ENCODE measurements around the gene RPL9.
A peak's percentile ranks its signal among the peaks of the same experiment; 100 is the strongest.
"Not testable (repeated sequence)": the region's sequence is repeated elsewhere in the genome, so short reads cannot be mapped to it uniquely, and the experiment has no call there.

The RPL9 gene

DNA sequence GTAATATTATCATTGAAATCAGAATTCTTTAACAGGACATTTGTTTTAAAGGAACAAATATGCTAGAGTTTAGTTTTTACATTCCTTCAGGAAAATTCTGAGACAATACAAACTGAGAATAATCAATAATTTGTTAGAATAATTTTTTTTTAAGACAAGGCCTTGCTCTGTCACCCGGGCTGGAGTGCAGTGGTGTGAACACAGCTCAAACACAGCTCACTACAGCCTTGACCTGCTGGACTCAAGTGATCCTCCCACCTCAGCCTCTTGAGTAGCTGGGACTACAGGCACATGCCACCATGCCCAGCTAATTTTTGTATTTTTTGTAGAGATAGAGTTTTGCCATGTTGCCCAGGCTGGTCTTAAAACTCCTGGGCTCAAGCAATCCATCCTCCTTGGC lies 33.4 kb downstream of the RPL9 start:
- DNase-seq (ENCODE audit: low spot score): not testable (repeated sequence)

DNA sequence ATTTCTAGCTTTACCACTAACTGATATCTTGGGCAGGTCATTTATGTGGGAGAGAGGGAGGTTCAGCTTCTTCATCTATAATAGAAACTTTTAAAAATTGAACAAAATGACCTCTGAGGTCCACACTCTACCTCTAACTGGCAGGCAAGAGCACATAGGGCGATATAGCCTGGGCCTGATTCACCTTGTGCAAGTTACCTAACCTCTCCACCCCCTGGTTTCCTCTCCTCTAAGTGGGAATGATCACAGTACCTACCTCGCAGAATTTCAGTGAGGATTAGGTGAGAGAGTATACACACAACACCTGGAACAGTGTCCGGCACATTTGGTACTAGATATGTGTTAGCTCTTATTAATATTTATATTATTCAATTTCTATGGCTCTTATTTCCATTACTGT lies 36.5 kb downstream of the RPL9 start:
- no peak for DNase-seq (ENCODE audit: low spot score)

DNA sequence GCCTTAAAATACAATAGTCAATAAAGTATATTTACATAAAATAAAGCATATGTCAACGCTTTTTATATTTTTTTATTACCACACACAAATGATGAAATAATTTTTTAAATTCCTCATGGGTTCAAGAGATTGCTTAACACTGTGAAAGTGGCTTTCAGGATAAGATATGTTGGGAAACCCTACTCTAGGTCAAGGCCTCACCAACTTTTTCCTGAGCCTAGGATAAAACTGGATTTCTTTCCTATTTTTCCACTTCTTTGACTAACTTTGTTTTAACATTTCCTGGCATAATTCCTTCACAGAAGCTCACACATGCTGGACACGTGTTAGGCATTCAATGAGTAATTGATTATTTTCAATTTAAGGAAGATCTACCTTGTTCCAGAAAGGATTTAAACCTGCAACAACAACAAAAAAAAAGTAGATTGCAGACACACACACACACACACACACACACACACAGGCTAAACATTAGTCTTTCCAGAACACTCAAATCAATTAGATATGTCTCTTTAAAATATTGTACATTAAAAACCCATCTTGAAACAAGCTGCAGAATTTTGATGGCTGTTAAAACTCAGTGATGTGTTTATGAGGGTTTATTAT lies 42.9 kb downstream of the RPL9 start:
- no peak for DNase-seq (ENCODE audit: low spot score)

DNA sequence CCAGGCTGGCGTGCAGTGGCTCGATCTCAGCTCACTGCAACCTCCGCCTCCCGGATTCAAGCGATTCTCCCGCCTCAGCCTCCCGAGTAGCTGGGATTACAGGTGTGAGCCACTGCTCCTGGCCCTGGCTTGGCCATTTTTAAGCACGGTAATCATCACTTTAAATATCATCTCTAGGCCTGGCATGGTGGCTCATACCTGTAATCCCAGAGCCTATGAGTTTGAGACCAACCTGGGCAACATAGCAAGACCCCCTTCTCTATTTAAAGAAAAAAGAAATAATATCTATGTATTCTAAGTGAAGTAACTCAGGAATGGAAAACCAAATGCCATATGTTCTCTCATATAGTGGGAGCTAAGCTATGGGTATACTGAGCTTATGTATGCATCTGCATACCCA lies 47.2 kb downstream of the RPL9 start:
- not testable (repeated sequence) for DNase-seq (ENCODE audit: low spot score)

DNA sequence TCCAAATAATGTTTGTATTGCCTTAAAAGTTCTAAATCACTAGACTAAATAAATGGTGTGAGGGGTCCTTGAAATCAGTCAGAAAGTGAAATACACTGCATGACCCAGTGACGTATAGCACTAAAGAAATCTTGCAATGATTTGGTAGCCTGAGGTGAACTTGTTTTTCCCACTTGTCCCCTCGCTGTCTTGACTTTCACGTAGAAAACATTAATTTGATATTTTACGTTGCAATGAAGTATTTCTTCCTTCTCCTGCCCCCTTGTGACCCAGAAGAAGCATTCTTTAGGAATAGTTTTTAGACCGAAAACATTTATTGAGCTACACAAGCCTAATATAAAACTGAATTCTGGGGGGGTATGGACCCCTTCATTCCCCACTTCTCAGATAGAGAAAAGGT lies 48.3 kb downstream of the RPL9 start:
- DNase-seq (ENCODE audit: low spot score): peak; percentile 32

DNA sequence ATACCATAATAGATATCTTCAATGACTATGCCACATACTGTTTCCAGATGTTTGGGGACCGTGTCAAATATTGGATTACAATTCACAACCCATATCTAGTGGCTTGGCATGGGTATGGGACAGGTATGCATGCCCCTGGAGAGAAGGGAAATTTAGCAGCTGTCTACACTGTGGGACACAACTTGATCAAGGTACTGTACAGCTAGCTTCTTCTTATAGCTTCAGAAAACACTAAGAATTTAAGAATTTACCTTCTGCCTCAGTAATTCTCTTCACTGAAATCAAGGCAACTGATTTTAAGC lies 51.2 kb downstream of the RPL9 start:
- DNase-seq (ENCODE audit: low spot score): no peak

DNA sequence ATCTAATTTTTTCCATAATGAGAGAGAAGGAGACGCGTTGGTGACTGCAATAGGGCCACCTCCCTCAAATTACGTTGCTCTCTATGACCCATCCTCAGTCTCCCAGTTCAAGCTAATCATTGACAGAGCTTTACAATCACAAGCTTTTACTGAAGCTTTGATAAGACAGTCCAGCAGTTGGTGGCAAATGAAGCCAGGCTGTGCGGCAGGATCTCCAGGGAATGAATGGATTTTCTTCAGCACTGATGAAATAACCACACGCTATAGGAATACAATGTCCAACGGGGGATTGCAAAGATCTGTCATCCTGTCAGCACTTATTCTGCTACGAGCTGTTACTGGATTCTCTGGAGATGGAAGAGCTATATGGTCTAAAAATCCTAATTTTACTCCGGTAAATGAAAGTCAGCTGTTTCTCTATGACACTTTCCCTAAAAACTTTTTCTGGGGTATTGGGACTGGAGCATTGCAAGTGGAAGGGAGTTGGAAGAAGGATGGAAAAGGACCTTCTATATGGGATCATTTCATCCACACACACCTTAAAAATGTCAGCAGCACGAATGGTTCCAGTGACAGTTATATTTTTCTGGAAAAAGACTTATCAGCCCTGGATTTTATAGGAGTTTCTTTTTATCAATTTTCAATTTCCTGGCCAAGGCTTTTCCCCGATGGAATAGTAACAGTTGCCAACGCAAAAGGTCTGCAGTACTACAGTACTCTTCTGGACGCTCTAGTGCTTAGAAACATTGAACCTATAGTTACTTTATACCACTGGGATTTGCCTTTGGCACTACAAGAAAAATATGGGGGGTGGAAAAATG lies 51.7 kb downstream of the RPL9 start, which contains the start of gene KLB:
KLB (plus strand) TSS at position 168 of the 821 bp plus-strand sequence; CDS start at position 188, 20 bp downstream.
- DNase-seq (ENCODE audit: low spot score): no peak
